HG03558 (cell line): ENCODE results near the gene OSBPL1A.

Experiments used
- ATAC-seq: cut with Tn5 transposase; IDR thresholded peaks from one replicate; pipeline ENCODE4 v1.9.1; 2021; ENCODE audit warnings: moderate number of reproducible peaks; ENCODE audit not compliant: unreplicated experiment; ENCODE audit errors: extremely low read depth

Gene OSBPL1A

GRCh38 chr18:24346254-24346653 is 51.4 kb downstream of the OSBPL1A start:
- ATAC-seq = no peak

GRCh38 chr18:24344509-24344908 is 53.1 kb downstream of the OSBPL1A start:
- no peak for ATAC-seq

- no peak for ATAC-seq
Observed at GRCh38 chr18:24342347-24342746, 55.3 kb downstream of the OSBPL1A start.

- no peak for ATAC-seq
Observed at GRCh38 chr18:24341361-24341760, 56.3 kb downstream of the OSBPL1A start.

- ATAC-seq = no peak
Observed at GRCh38 chr18:24333084-24333483, 64.5 kb downstream of the OSBPL1A start.

GRCh38 chr18:24326211-24326610 is 71.4 kb downstream of the OSBPL1A start:
- ATAC-seq = no peak

- ATAC-seq = no peak
Observed at GRCh38 chr18:24322584-24323136, 75.0 kb downstream of the OSBPL1A start.

GRCh38 chr18:24321071-24321470 is 76.6 kb downstream of the OSBPL1A start:
- ATAC-seq = no peak

GRCh38 chr18:24319757-24320156 is 77.9 kb downstream of the OSBPL1A start:
- no peak for ATAC-seq

GRCh38 chr18:24317370-24317769 is 80.3 kb downstream of the OSBPL1A start:
- no peak for ATAC-seq

- no peak for ATAC-seq
Observed at GRCh38 chr18:24315170-24315569, 82.5 kb downstream of the OSBPL1A start.

- no peak for ATAC-seq
Observed at GRCh38 chr18:24306201-24306600, 91.4 kb downstream of the OSBPL1A start.

GRCh38 chr18:24300703-24301102 is 96.9 kb downstream of the OSBPL1A start:
- no peak for ATAC-seq

- no peak for ATAC-seq
Observed at GRCh38 chr18:24296276-24296675, 101.3 kb downstream of the OSBPL1A start.

GRCh38 chr18:24293254-24293653 is 104.4 kb downstream of the OSBPL1A start:
- no peak for ATAC-seq

- ATAC-seq = no peak
Observed at GRCh38 chr18:24278591-24278990, 119.0 kb downstream of the OSBPL1A start.

GRCh38 chr18:24277516-24278195 is 120.0 kb downstream of the OSBPL1A start:
- no peak for ATAC-seq

- no peak for ATAC-seq
Observed at GRCh38 chr18:24276994-24277393, 120.6 kb downstream of the OSBPL1A start.

- ATAC-seq = no peak
Observed at GRCh38 chr18:24274837-24275236, 122.8 kb downstream of the OSBPL1A start.

GRCh38 chr18:24273596-24273995 is 124.0 kb downstream of the OSBPL1A start:
- ATAC-seq = no peak

GRCh38 chr18:24272229-24272525 is 125.4 kb downstream of the OSBPL1A start:
- no peak for ATAC-seq
